ENCODE results near the gene MEDAG.

Gene MEDAG

GRCh38 chr13:30905932-30906383, at the start of gene MEDAG:
MEDAG (plus strand) TSS chr13:30906271; CDS start chr13:30906516, 245 bp downstream.
- no peak for DNase-seq (ENCODE audit: low read depth)

- DNase-seq (ENCODE audit: low read depth) = no peak
Measured at GRCh38 chr13:30857018-30857417, 49.1 kb upstream of the MEDAG start.

GRCh38 chr13:30857636-30858035, 48.4 kb upstream of the MEDAG start:
- no peak for DNase-seq (ENCODE audit: low read depth)

- DNase-seq (ENCODE audit: low read depth) = no peak
Measured at GRCh38 chr13:30859326-30859725, 46.7 kb upstream of the MEDAG start.

- DNase-seq (ENCODE audit: low read depth) = no peak
Measured at GRCh38 chr13:30861163-30861562, 44.9 kb upstream of the MEDAG start.

GRCh38 chr13:30861836-30862467, 44.1 kb upstream of the MEDAG start:
- no peak for DNase-seq (ENCODE audit: low read depth)

- DNase-seq (ENCODE audit: low read depth) = no peak
Measured at GRCh38 chr13:30862707-30863106, 43.4 kb upstream of the MEDAG start.

- DNase-seq (ENCODE audit: low read depth) = no peak
Measured at GRCh38 chr13:30863231-30863630, 42.8 kb upstream of the MEDAG start.

- DNase-seq (ENCODE audit: low read depth) = no peak
Measured at GRCh38 chr13:30863796-30864195, 42.3 kb upstream of the MEDAG start.

- no peak for DNase-seq (ENCODE audit: low read depth)
Measured at GRCh38 chr13:30864433-30865122, 41.5 kb upstream of the MEDAG start.

GRCh38 chr13:30865123-30866049, 40.7 kb upstream of the MEDAG start:
- peak; percentile 17 for DNase-seq (ENCODE audit: low read depth)

- no peak for DNase-seq (ENCODE audit: low read depth)
Measured at GRCh38 chr13:30866677-30867076, 39.4 kb upstream of the MEDAG start.

GRCh38 chr13:30867089-30867669, 38.9 kb upstream of the MEDAG start:
- no peak for DNase-seq (ENCODE audit: low read depth)

- DNase-seq (ENCODE audit: low read depth) = no peak
Measured at GRCh38 chr13:30868799-30869470, 37.1 kb upstream of the MEDAG start.

- DNase-seq (ENCODE audit: low read depth) = no peak
Measured at GRCh38 chr13:30869491-30869890, 36.6 kb upstream of the MEDAG start.

- no peak for DNase-seq (ENCODE audit: low read depth)
Measured at GRCh38 chr13:30870049-30870884, 35.8 kb upstream of the MEDAG start.

GRCh38 chr13:30870916-30871587, 35.0 kb upstream of the MEDAG start:
- DNase-seq (ENCODE audit: low read depth) = no peak

GRCh38 chr13:30871588-30872275, 34.3 kb upstream of the MEDAG start:
- DNase-seq (ENCODE audit: low read depth) = no peak

- no peak for DNase-seq (ENCODE audit: low read depth)
Measured at GRCh38 chr13:30872276-30872594, 33.8 kb upstream of the MEDAG start.

All from activated gamma-delta T cell treated with anti-CD3 and anti-CD28 coated beads, Interleukin-2, amount 50 U/mL, for 16 hours (primary cell).